Colonic mucosa (tissue), 4 donors: Measurements from ENCODE around the gene OXLD1. TPM values are rescaled to one million over a fixed set of nuclear protein-coding genes. Genes with fewer than 3 reads are reported as not detected.

Experiments used
- DNase-seq: peaks from one replicate; pipeline ENCODE4 v3.0.0-alpha.2; 2020
- H3K27ac ChIP-seq: fragments of 200-600 bp; one replicate; pipeline ENCODE4 v1.8.0; 2021
- H3K27me3 ChIP-seq: fragments of 200-600 bp; one replicate; pipeline ENCODE4 v1.8.0; 2021
- H3K36me3 ChIP-seq: fragments of 200-600 bp; one replicate; pipeline ENCODE4 v1.8.0; 2021
- H3K4me1 ChIP-seq: fragments of 200-600 bp; one replicate; pipeline ENCODE4 v1.8.0; 2021; ENCODE audit warnings: mild to moderate bottlenecking
- H3K4me3 ChIP-seq: fragments of 200-600 bp; one replicate; pipeline ENCODE4 v1.8.0; 2021
- H3K9ac ChIP-seq, 2 donors: one replicate each; pipeline ENCODE4 v1.7.0; 2013; ENCODE audit warnings: control low read depth in 2 of 2, low read depth in 2 of 2, low read length in 2 of 2
- H3K9me3 ChIP-seq: fragments of 200-600 bp; one replicate; pipeline ENCODE4 v1.8.0; 2021
- intact Hi-C: fragments of 100-400 bp; cut with DNase I; formaldehyde crosslinking; loops from one replicate; pipeline ENCODE4 v1.14.1; 2022
- total RNA-seq, 2 donors: library from RNA; stranded (reverse); fragmentation: NEBNext Ultra II Directional in 1 of 2; extraction: Animal tissue kit (Norgen Biotek cat#: 25700) in 1 of 2; gene quantifications; one replicate each; pipeline ENCODE4 v1.2.1, GENCODE V29; 2021
- TF ChIP-seq, protein P1 (sequence below): fragments of 200-600 bp; IDR thresholded peaks from one replicate; pipeline ENCODE4 v1.8.0; 2022; ENCODE audit warnings: antibody characterized with exemption, mild to moderate bottlenecking
- donor health status: healthy.
- donor health status: DM: no; HTN: no; CAD: no.
- donor health status: DM: no; HTN: no; CAD: no.

Gene OXLD1
- total RNA-seq, 2 donors from 2014 or later, result 21.7 to 42.8 TPM

DNA sequence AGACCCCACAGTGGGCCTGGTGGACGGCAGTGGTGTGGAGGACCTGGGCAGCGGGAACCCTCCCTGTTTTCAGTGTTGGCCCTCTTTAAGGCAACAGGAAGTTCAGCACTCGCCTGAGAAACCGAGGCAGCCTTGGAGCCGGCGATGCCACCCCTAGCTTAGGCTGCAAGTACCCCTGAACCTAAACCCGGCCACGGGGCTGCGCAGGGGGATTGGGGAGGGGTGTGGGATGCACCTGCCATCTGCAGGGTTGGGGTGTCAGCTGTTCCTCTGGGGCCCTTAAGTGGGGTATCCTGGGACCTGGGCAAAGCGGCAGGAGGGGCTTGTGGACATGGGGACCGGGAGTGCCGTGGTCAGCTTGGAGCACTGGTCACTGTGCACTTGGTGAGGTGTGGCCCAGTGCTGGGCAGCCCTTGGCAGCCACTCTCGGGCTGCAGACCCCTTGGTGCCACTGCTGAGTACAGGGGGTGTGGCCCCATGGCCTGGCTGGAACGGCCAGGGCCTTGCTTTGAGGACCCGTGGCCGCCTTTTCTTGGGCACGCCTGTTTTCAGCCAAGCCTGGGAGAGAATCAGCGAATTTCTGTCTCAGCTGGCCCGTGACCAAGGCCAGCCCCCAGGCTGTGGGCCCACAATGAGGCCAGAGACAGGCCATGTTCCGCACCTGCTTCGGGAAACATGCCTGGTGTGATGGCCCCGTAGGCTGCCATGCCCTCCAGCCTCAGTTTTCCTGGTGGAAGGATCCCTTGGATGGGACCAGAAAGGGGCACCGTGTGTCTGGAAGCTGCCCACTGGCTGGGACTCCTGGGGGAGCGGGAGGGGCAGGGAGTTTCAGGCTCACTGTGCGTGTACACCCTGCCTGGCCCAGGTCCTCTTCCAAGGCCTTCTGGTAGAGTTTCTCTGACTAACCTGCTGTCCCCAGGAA is 41.6 kb upstream of the OXLD1 start:
- Histone ChIP-seq H3K4me1 (peaks cover 31% of the 10 kb centered on the region), H3K27ac (no peak overlapping the region), H3K4me3 (no peak overlapping the region), H3K9me3 (no peaks in the 10 kb centered on the region), H3K27me3 (no peaks in the 10 kb centered on the region), H3K36me3 (peaks cover 9% of the 10 kb centered on the region), H3K9ac (no peak overlapping the region)
- intact Hi-C loops, result no loop called here
- TF ChIP-seq, protein P1, sequence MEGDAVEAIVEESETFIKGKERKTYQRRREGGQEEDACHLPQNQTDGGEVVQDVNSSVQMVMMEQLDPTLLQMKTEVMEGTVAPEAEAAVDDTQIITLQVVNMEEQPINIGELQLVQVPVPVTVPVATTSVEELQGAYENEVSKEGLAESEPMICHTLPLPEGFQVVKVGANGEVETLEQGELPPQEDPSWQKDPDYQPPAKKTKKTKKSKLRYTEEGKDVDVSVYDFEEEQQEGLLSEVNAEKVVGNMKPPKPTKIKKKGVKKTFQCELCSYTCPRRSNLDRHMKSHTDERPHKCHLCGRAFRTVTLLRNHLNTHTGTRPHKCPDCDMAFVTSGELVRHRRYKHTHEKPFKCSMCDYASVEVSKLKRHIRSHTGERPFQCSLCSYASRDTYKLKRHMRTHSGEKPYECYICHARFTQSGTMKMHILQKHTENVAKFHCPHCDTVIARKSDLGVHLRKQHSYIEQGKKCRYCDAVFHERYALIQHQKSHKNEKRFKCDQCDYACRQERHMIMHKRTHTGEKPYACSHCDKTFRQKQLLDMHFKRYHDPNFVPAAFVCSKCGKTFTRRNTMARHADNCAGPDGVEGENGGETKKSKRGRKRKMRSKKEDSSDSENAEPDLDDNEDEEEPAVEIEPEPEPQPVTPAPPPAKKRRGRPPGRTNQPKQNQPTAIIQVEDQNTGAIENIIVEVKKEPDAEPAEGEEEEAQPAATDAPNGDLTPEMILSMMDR, result no peak
- no peak for DNase-seq

DNA sequence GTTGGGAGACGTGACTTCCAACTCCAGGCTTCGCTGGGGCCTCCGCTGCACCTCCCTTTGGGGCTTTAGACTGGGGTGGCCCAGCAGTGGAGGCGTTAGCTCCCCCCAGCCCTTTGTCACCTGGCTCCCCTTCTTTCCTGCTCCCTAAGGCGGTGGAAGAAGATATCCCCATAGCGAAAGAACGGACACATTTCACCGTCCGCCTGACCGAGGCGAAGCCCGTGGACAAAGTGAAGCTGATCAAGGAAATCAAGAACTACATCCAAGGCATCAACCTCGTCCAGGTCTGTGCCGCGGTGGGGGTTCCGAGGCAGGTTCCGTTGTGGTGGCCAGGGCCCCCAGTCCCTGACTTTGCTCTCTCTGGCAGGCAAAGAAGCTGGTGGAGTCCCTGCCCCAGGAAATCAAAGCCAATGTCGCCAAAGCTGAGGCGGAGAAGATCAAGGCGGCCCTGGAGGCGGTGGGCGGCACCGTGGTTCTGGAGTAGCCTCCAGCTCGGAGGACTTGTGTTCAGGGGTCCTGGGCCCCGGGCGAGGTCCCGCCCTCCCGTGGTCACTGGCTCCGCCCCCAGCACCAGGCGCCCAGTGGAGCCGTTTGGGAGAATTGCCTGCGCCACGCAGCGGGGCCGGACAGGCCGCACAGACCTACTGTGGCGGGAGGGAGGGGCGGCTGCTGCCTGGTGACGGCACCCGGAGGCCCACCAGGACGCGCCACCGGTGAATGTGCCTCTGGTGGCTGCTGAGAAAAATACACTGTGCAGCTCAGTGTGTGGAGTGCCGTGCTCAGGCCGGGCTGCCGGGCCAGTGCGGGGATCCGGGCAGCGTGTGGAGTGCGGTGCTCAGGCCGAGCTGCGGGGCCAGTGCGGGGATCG is 40.6 kb upstream of the OXLD1 start:
- H3K4me3 ChIP-seq, result no peak overlapping the region
- no peak overlapping the region for H3K27ac ChIP-seq
- TF ChIP-seq, protein P1, result no peak
- H3K27me3 ChIP-seq, result no peaks in the 10 kb centered on the region
- peaks cover 9% of the 10 kb centered on the region for H3K36me3 ChIP-seq
- DNase-seq, result no peak
- no peaks in the 10 kb centered on the region for H3K9me3 ChIP-seq
- H3K9ac ChIP-seq, result no peak overlapping the region
- H3K4me1 ChIP-seq, result peaks cover 28% of the 10 kb centered on the region
- intact Hi-C loops, result no loop called here

DNA sequence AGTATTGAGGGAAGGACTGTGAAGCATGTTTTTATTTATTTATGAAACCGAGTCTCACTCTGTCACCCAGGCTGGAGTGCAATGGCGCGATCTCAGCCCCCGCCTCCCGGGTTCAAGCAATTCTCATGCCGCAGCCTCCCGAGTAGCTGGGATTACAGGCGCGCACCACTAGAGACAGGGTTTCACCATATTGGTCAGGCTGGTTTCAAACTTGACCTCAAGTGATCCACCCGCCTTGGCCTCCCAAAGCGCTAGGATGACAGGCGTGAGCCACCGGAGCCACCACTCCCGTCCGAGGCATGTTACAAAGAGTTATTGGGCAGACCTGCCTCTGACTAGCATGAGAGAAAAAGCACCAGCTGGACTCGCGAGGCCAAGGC is 39.8 kb upstream of the OXLD1 start:
- H3K4me1 ChIP-seq, result peaks cover 31% of the 10 kb centered on the region
- H3K27ac ChIP-seq, result no peak overlapping the region
- DNase-seq, result no peak
- H3K4me3 ChIP-seq, result no peak overlapping the region
- no peaks in the 10 kb centered on the region for H3K27me3 ChIP-seq
- H3K36me3 ChIP-seq, result peaks cover 9% of the 10 kb centered on the region
- H3K9me3 ChIP-seq, result no peaks in the 10 kb centered on the region
- TF ChIP-seq, protein P1, result no peak
- intact Hi-C loops, result no loop called here
- no peak overlapping the region for H3K9ac ChIP-seq

DNA sequence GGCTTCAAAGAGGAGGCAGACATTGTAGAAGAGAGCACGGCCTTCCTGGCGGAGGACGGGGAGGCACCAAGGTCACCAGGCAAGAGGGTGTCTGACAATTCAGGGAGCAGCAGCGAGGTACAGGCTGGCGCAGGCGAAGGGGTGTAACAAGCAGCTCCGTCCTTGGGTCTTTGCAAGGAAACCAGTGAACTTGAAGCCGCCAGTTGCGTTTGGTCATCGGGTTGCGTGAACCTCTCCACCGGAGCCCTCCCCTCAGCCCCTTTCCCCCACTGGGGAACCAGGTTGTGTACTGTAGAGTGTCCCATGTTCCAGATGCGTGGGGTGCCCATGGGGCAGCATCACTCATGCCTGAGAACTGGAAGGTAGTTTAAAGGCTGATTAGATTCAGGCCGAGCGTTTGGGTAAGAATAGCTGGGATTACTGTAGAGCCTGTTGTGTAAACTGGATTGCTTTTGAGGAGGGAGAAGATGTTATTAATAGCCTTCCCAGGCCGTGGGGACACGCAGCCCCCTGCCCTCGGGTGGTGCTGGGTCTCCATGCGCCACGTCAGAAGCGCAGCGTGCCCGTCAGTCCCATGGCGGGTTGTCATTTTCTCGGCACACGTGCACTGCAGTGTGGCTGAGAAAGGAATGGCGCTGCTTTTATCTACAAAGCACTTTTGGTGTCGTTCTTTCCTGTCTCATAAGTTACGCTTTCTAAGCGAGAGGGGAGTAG is 39.3 kb upstream of the OXLD1 start:
- TF ChIP-seq, protein P1, result no peak
- Histone ChIP-seq H3K27ac (no peak overlapping the region), H3K36me3 (peaks cover 9% of the 10 kb centered on the region), H3K9ac (no peak overlapping the region), H3K4me3 (no peak overlapping the region), H3K4me1 (peaks cover 27% of the 10 kb centered on the region), H3K27me3 (no peaks in the 10 kb centered on the region), H3K9me3 (no peaks in the 10 kb centered on the region)
- intact Hi-C loops, result no loop called here
- DNase-seq, result no peak
